ENCODE data around the gene HECTD4. TPM values are rescaled to one million over a fixed set of nuclear protein-coding genes. Genes with fewer than 3 reads are reported as not detected.

HECTD4 gene
- total RNA-seq, 1 donor from 2014 or later: 22.7 TPM

DNA sequence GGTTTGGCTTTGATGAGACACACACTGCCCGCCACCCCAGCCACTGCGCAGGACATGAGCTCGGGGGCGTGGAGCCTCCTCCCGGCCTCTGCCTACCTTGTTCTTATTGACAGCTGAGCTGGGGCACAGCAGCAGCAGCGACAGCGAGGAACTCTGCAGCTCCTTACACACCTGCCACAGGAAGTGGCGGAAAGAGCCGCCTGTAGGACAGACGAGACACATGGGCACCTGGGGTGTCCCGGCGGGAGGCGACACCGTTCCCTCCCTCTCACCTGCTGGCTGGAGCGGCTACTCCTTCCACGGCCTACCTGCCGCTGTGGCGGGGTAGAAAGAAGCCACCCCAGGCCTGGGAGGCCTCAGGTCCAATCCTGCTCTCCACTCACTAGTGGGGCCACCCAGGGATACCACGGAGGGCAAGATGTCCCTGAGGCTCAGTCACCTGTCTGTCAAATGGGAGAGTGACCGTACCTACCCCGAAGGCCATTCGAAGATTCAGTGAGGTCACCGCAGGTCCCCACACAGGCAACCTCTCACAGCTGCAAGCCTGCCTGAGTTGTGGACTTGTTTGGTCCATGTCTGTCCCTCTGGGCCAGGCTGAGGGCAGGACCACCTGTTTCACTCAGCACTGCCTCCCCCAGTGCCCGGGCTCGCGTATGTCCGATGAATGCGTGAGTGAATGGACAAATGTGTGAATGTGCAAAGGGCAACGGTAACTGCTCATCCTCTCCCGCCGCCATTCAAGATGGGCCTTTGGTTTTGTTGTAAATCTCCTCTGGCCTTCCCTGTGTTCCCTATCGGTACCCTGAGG, 214.3 kb downstream of the HECTD4 start:
- Histone ChIP-seq H3K27me3 (ENCODE audit: control insufficient read depth, insufficient read depth, low read length) (no peaks in the 10 kb centered on the region), H3K4me3 (ENCODE audit: low read depth, low read length) (no peak overlapping the region), H3K36me3 (ENCODE audit: control insufficient read depth, insufficient read depth, low read length) (no peaks in the 10 kb centered on the region)
- DNase-seq (ENCODE audit: low read depth): no peak
- TF ChIP-seq, protein P1, sequence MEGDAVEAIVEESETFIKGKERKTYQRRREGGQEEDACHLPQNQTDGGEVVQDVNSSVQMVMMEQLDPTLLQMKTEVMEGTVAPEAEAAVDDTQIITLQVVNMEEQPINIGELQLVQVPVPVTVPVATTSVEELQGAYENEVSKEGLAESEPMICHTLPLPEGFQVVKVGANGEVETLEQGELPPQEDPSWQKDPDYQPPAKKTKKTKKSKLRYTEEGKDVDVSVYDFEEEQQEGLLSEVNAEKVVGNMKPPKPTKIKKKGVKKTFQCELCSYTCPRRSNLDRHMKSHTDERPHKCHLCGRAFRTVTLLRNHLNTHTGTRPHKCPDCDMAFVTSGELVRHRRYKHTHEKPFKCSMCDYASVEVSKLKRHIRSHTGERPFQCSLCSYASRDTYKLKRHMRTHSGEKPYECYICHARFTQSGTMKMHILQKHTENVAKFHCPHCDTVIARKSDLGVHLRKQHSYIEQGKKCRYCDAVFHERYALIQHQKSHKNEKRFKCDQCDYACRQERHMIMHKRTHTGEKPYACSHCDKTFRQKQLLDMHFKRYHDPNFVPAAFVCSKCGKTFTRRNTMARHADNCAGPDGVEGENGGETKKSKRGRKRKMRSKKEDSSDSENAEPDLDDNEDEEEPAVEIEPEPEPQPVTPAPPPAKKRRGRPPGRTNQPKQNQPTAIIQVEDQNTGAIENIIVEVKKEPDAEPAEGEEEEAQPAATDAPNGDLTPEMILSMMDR (IDR thresholded peaks at IDR 0.05; ENCODE audit: insufficient read depth, low read length, poor library complexity, severe bottlenecking): no peak

DNA sequence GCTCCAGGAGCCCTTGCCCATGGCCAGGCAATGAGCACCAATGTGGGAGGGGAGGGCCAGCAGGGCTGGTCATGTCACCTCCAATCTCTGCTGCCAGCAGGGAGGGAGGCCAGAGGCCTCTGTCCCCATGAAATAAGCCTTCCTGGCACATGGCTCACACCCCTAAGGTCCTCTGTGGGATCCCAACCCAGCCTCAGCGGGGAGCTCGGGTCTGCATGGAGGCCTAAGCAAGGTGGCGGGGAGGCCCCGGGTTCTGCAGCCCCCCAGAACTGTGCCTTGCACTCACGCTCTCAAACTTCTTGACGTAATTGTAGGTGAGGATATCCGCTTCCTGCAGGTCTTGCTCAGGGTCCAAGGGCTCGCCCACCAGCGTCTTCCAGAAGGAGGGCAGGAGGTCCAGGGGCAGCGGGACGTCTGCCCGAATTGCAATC, 215.2 kb downstream of the HECTD4 start:
- DNase-seq (ENCODE audit: low read depth): no peak
- TF ChIP-seq, protein P1 (IDR thresholded peaks at IDR 0.05; ENCODE audit: insufficient read depth, low read length, poor library complexity, severe bottlenecking): no peak

DNA sequence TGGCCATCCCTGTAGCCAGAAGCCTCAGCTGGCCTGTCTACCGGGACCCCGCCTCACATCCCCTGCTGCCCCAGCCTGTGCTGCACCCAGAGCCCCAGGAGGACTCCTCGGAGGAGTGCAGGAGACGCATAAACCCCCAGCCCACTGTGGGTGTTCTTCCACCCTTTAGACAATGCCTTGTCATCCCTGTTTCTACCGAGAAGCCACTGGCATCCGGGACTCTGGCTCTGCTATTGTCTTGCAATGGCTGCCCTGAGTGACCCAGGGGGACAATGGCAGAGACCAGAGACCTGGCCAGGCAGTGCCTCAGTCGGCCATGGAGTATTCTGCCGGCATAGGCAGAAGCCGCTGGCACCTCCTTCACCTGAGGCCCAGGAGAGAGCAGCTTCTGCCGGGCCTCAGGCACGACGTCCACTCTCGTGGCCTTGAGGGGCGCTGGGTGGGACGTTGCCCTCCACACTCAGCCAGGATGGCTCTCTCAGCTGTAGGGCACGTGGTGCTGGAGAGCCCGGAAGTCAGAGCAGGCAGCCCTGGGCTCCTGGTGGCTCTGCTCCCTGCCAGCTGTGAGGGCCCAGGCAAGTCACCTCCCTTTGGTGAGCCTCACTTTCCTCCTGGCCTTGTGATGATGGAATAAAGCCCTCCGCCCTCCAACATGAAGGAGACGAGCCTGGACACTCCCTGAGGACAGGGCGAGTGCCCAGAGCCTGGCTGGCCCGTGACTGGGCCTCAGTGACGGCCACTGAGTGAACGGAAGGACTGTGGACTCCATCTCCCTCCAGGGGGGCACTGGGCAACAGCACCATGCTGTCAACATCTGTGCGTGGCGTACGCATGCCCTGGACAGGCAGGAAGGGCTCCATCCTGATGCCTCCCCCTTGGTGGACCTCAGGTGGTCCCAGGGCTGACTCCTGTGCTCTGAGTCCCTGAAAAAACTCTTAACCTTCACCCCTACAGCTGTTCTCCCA, 215.9 kb downstream of the HECTD4 start:
- Histone ChIP-seq H3K4me3 (ENCODE audit: low read depth, low read length) (no peak overlapping the region), H3K36me3 (ENCODE audit: control insufficient read depth, insufficient read depth, low read length) (no peaks in the 10 kb centered on the region), H3K27me3 (ENCODE audit: control insufficient read depth, insufficient read depth, low read length) (no peaks in the 10 kb centered on the region)
- DNase-seq (ENCODE audit: low read depth): no peak
- TF ChIP-seq, protein P1 (IDR thresholded peaks at IDR 0.05; ENCODE audit: insufficient read depth, low read length, poor library complexity, severe bottlenecking): no peak

More for the DNA sequence above, 215.2 kb downstream of the HECTD4 start:
- no peaks in the 10 kb centered on the region for H3K27me3 ChIP-seq (ENCODE audit: control insufficient read depth, insufficient read depth, low read length)
- H3K4me3 ChIP-seq (ENCODE audit: low read depth, low read length): no peak overlapping the region
- no peaks in the 10 kb centered on the region for H3K36me3 ChIP-seq (ENCODE audit: control insufficient read depth, insufficient read depth, low read length)

DNA sequence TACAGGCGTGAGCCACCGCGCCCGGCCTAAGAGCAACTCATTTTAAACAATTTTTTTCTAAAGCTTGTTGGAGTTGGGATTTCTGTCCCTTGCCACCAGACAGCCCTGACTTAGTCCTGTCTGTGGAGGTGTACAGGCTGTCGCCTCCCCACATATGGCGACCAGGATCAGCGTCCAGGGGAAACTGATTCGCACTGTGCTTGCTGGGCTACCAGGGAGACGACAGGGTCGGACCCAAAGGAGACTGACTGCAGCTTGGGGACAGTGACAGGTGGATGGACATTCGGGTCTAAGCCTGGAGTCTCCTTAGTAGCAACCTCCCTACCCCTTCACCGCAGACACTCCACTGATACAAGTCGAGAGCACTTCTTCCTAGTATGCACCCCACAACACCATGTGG, 216.6 kb downstream of the HECTD4 start:
- H3K4me3 ChIP-seq (ENCODE audit: low read depth, low read length): no peak overlapping the region
- no peaks in the 10 kb centered on the region for H3K36me3 ChIP-seq (ENCODE audit: control insufficient read depth, insufficient read depth, low read length)
- no peak for DNase-seq (ENCODE audit: low read depth)
- TF ChIP-seq, protein P1 (IDR thresholded peaks at IDR 0.05; ENCODE audit: insufficient read depth, low read length, poor library complexity, severe bottlenecking): no peak
- H3K27me3 ChIP-seq (ENCODE audit: control insufficient read depth, insufficient read depth, low read length): no peaks in the 10 kb centered on the region

DNA sequence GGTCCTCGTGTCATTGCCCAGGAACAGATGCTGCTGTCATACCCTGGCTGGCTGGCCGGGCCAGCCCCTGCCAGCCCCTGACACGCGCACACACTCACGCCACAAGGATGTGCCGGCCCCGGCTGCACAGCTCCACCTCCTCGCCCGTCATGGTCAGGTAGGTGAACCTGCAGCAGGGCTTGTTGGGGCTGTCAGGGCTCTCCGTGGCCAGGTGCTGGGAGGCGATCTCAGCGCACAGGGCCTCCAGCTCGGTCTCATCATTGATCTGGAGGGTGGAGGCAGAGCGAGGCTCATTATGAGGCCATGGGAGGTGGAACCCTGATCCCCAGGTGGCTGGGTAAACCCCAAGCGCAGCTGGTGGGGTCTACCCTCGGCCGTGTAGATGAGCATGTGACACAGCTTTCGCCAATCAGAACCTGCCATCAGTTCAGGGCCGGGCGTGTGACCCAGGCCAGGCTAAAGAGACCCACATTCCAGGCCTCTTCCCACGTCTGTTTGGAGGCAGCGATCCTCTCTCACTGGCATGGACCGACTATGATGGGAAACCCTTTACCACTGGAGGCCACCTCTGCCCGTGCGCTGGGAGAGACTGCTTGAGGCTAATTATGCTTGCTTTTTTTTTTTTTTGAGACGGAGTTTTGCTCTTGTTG, 218.1 kb downstream of the HECTD4 start:
- Histone ChIP-seq H3K36me3 (ENCODE audit: control insufficient read depth, insufficient read depth, low read length) (peaks cover 2% of the 10 kb centered on the region), H3K4me3 (ENCODE audit: low read depth, low read length) (no peak overlapping the region), H3K27me3 (ENCODE audit: control insufficient read depth, insufficient read depth, low read length) (no peaks in the 10 kb centered on the region)
- DNase-seq (ENCODE audit: low read depth): no peak
- TF ChIP-seq, protein P1 (IDR thresholded peaks at IDR 0.05; ENCODE audit: insufficient read depth, low read length, poor library complexity, severe bottlenecking): no peak
